Measurements from ENCODE around the gene CAPZB. TPM values are rescaled to one million over a fixed set of nuclear protein-coding genes. Genes with fewer than 3 reads are reported as not detected.
A peak's percentile ranks its signal among the peaks of the same experiment; 100 is the strongest.

The CAPZB gene
- total RNA-seq, 1 experiment from 2014 or later = 348 TPM

DNA sequence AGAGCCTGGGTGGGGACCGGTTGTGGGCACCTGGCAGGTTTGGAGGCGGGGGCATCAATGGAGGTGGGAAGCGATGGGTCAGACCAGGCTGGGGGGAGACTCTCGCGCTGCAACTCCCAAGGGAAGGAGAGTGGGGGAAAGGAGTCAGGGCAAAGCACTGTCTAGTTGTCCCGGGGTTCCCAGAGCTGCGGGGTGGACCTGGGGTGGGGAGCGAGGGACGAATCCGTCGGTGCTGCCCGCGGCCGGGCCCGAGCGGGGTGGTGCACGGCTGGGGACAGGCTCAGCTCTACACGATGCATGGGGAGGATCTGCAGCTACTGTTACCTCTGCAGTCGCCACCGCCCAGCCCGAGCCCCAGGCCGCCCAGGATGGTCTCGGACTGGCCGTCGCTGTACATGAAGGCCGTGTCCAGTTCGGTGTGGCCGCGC lies 173.8 kb downstream of the CAPZB start:
- Histone ChIP-seq H3K56ac (ENCODE audit: insufficient read length, low read depth, low read length) (no peak overlapping the region), H4K91ac (ENCODE audit: insufficient read length, low read depth, low read length) (no peak overlapping the region), H3K9ac (ENCODE audit: extremely low read depth, insufficient read length, low read length) (peak overlapping the region; percentile 70), H2BK5ac (ENCODE audit: insufficient read length, low read length) (no peak overlapping the region), H3K14ac (ENCODE audit: insufficient read depth, low read length) (0 out of 2 replicates have a peak overlapping the region, but pooled peaks have one; percentile 49), H2BK120ac (ENCODE audit: low read depth, low read length, poor library complexity, severe bottlenecking) (no peak overlapping the region), H4K8ac (replicated peaks; ENCODE audit: insufficient read length, low read depth, low read length) (no peak overlapping the region), H3K4ac (ENCODE audit: low read depth, low read length) (no peak overlapping the region), H2BK20ac (ENCODE audit: low read depth, low read length, poor library complexity, severe bottlenecking) (no peak overlapping the region), H4K20me1 (ENCODE audit: control insufficient read depth, insufficient read depth, insufficient read length) (no peaks in the 10 kb centered on the region), H3K27ac (ENCODE audit: insufficient read length, low read depth, low read length) (no peak overlapping the region), H2BK12ac (ENCODE audit: insufficient read length, low read depth, low read length) (no peak overlapping the region), H2AK5ac (ENCODE audit: insufficient read length, low read length) (no peak overlapping the region), H3T11ph (ENCODE audit: low read length) (no peak overlapping the region), H3K9me3 (ENCODE audit: control insufficient read depth, low read depth, low read length) (no peaks in the 10 kb centered on the region), H3K27me3 (ENCODE audit: insufficient read depth, low read length) (no peaks in the 10 kb centered on the region), H3K79me1 (ENCODE audit: insufficient read depth, low read depth, low read length, poor library complexity, severe bottlenecking) (no peaks in the 10 kb centered on the region), H3K4me1 (ENCODE audit: insufficient read depth, low read length) (no peaks in the 10 kb centered on the region), H3K4me2 (ENCODE audit: insufficient read depth, insufficient read length, low read length) (peak overlapping the region; percentile 71), H3K18ac (ENCODE audit: insufficient read length, low read depth, low read length) (no peak overlapping the region), H4K5ac (ENCODE audit: insufficient read length, low read depth, low read length) (no peak overlapping the region), H2AFZ (ENCODE audit: low read length) (no peak overlapping the region), H3K79me2 (ENCODE audit: insufficient read depth, low read length) (no peaks in the 10 kb centered on the region), H3K23me2 (ENCODE audit: insufficient read length, low read depth, low read length, poor library complexity, severe bottlenecking) (peaks cover 13% of the 10 kb centered on the region), H2BK15ac (ENCODE audit: low read depth, low read length) (no peak overlapping the region), H3K23ac (ENCODE audit: insufficient read length, low read depth, low read length) (no peak overlapping the region)
- peak overlapping the region in 1 of 3 experiments; percentile 82; a peak in 1 of 7 replicates for H3K27ac Mint-ChIP-seq
- no peaks in the 10 kb centered on the region; the same call in 1 of the 2 replicates for H3K27me3 Mint-ChIP-seq (ENCODE audit: low read depth)
- peak overlapping the region; percentile 85 to 89 for H3K4me3 Mint-ChIP-seq
- H3K4me1 Mint-ChIP-seq = peaks cover 19% of the 10 kb centered on the region in 2 experiments
- peaks cover 7 to 26% (median 23%) of the 10 kb centered on the region in 3 experiments for H3K36me3 Mint-ChIP-seq (ENCODE audit: insufficient read depth in 1 of 3, low read depth in 3 of 3)
- WGBS (ENCODE audit: extremely low coverage, insufficient read length, low lambda C conversion rate) = no CpG with 5 or more reads among the region's 29 CpGs
- no peaks in the 10 kb centered on the region for H3K9me3 Mint-ChIP-seq
- no peak for TF ChIP-seq CTCF (conservative IDR thresholded peaks at IDR 0.05)
- DNase-seq = no peak

Measured in H9 (cell line).